Gastrocnemius medialis (tissue), 4 donors: Measurements from ENCODE around the gene LILRA2.

Experiments
- POLR2A ChIP-seq, 2 donors: fragments of 450-650 bp; IDR thresholded peaks; one replicate each; pipeline ENCODE4 v1.6.1; 2017; ENCODE audit warnings: antibody characterized with exemption in 2 of 2, mild to moderate bottlenecking in 2 of 2, moderate library complexity in 2 of 2
- TF ChIP-seq, protein P1 (sequence below), 5 experiments: fragments of 450-650 bp in 3 of 5; fragments of 200-600 bp in 2 of 5; sonication (generic) in 2 of 5; IDR thresholded peaks in 4 of 5; conservative IDR thresholded peaks in 1 of 5; 1 replicate in 4 of 5; 2 replicates in 1 of 5; pipeline ENCODE4 v1.5.1; 2016 to 2019; ENCODE audit warnings: antibody characterized with exemption in 5 of 5, mild to moderate bottlenecking in 3 of 5, moderate library complexity in 3 of 5

DNA sequence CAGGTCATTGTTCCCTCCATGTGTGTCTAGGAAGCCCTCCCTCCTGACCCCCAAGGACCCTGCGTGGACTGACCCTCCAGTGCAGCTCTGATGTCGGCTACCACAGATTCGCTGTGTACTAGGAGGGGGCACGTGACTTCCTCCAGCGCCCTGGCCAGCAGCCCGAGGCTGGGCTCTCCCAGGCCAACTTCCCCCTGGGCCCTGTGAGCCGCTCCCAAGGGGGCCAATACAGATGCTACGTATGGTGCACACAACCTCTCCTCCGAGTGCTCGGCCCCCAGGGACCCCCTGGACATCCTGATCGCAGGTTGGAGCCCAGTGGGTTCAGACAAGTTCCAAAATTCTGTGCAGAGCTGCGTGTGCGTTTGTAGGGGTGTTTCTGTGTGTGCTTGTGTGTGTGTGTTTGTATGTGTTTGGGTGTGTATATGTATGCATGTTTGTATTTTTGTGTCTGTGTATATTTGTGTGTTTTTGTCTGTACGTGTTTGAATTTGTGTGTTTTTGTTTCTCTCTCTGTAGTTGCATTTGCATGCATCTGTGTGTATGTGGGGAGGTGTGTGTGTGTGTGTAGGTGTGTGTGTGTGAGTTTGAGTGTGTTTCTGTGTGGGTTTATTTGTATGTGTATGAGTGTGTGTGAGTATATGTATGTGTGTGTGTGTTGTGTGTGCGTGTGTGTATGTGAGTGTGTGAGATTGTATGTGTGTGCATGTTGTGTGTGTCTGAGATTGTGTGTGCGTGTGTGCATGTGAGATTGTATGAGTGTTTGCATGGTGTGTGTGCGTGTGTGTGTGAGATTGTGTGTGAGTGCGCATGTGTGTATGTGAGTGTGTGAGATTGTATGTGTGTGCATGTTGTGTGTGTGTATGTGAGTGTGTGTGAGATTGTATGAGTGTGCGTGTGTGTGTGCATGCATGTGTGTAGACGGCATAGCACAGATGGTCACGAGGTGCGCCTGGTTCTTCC, 21.4 kb upstream of the LILRA2 start:
- TF ChIP-seq, protein P1, sequence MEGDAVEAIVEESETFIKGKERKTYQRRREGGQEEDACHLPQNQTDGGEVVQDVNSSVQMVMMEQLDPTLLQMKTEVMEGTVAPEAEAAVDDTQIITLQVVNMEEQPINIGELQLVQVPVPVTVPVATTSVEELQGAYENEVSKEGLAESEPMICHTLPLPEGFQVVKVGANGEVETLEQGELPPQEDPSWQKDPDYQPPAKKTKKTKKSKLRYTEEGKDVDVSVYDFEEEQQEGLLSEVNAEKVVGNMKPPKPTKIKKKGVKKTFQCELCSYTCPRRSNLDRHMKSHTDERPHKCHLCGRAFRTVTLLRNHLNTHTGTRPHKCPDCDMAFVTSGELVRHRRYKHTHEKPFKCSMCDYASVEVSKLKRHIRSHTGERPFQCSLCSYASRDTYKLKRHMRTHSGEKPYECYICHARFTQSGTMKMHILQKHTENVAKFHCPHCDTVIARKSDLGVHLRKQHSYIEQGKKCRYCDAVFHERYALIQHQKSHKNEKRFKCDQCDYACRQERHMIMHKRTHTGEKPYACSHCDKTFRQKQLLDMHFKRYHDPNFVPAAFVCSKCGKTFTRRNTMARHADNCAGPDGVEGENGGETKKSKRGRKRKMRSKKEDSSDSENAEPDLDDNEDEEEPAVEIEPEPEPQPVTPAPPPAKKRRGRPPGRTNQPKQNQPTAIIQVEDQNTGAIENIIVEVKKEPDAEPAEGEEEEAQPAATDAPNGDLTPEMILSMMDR (IDR thresholded peaks at IDR 0.05 in 4 of 5, conservative IDR thresholded peaks at IDR 0.05 in 1 of 5), result no peak
- TF ChIP-seq POLR2A (IDR thresholded peaks at IDR 0.05), result no peak
